ENCODE measurements around the gene KDM3A.

The KDM3A gene

DNA sequence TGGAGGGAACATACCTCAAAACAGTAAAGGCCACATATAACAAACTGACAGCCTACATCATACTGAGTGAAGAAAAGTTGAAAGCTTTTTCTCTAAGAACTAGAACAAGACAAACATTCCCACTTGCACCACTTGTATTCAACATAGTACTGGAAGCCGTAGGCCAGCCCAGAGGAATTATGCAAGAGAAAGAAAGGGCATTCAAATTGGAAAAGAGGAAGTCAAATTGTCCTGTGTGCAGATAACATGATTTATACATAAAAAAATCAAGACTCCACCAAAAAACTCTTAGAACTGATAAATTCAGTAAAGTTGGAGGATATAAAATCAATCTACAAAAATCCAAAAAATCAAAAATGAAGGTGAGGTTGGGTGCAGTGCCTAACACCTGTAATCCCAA lies 8.0 kb upstream of the KDM3A start:
- DNase-seq (ENCODE audit: low spot score): no peak

DNA sequence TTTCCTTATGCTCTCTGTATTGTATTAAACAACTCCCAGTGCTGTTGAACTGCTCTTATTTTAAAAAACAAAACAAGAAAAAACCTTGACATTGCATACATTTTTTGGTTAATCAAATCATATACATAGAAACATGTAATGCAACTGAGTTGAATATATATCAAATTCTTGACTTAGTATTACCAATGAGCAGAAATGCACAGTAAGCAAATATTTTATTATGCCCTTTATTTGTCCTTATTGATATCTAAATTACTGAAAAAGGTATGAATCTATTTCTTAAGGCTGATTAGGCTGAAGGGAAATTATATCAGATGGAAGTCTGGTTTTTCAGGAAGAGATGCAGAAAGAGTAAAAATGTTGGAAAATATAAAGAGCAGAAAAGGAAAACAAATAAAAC lies 6.9 kb upstream of the KDM3A start:
- no peak for DNase-seq (ENCODE audit: low spot score)

DNA sequence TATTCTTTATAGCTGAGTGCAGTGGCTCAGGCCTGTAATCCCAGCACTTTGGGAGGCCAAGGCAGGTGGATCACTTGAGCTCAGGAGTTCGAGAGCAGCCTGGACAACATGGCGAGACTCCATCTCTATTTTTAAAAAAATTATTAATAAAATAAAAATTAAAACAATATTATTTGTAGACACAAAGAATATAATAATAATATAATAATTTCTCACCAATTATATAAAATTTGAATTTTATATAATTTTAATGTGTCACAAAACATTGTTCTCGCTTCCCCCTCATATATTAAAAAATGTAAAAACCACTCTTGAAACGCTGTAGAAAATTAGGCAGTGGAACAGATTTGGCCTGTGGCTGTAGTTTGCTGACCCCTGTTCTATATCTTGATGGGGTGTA lies 5.6 kb upstream of the KDM3A start:
- DNase-seq (ENCODE audit: low spot score): no peak

DNA sequence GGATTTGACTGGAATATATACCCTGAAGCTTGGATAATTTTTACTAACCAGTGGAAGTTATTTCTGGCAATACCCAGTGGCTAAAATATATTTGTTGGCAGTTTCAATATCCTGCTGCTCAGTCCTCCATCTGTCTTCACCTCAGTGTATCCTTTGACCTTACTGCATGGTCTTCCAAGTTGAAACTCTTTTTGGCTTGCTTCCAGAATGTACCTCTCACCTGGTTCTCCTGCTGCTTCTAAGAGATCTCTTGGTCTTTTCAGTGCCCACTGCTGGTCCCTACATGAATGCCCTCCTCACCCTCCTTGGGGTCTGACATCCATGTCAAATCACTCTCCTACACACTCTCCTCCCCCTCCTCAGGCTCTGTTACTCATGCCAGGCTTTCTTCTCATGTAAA lies 4.8 kb upstream of the KDM3A start:
- DNase-seq (ENCODE audit: low spot score): no peak

DNA sequence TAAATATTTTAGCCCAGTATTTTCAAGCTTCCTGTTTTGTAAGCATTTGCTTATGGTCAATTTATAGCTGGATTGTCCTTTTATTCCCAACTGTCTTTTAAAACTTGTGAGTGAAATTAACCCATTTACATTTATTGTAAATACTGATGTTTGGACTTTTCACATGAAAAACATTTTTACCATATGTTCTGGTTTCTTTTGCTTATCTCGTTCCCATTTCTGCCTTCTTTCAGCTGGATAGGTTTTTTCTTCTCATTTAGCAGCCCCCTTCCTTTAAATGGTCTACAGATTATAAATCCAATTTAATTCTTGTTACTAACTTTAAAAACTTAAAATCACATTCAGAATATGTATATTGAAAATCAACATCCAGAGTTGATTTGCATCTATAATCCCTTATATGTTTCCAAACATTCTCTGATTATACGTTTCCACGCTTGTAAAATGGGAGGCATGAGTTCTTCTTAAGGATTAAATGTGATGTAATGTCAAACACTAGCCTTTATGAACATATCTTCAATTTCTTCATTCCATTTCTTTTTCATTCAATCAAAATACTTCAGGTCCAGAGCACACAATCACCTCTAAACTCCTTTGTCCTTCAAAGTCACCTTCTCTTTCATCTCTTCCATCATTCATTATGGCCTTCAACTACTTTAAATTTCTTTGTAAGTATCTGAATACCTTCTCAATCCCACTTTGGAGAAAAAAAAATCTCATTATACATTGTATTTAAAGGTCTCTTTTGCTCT lies 1.1 kb upstream of the KDM3A start:
- DNase-seq (ENCODE audit: low spot score): no peak

DNA sequence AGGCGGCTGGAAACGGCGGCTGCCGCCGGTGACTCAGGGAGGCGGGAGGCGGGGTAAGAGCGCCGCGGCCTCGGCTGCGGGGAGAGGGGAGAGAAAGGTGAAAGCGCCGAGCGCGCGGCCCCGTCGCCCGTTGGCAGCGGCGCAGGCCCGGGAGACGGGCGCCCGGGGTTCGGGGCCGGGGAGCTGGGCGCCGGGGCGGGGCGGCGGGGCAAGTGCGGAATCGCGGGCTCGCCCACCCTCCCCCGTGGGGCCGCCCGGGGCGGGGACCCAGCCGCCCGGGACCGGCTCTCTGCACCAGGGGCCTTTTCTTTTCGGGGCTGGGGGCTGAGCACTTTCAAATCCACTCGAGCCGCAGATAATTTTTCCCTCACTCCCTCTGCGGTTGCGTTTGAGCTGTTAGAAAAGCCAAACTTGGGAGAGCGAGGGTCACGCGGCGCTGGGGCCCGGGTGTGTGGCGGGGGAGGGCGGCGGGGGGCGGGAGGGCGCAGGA lies 266 bp downstream of the KDM3A start:
- no peak for DNase-seq (ENCODE audit: low spot score)

DNA sequence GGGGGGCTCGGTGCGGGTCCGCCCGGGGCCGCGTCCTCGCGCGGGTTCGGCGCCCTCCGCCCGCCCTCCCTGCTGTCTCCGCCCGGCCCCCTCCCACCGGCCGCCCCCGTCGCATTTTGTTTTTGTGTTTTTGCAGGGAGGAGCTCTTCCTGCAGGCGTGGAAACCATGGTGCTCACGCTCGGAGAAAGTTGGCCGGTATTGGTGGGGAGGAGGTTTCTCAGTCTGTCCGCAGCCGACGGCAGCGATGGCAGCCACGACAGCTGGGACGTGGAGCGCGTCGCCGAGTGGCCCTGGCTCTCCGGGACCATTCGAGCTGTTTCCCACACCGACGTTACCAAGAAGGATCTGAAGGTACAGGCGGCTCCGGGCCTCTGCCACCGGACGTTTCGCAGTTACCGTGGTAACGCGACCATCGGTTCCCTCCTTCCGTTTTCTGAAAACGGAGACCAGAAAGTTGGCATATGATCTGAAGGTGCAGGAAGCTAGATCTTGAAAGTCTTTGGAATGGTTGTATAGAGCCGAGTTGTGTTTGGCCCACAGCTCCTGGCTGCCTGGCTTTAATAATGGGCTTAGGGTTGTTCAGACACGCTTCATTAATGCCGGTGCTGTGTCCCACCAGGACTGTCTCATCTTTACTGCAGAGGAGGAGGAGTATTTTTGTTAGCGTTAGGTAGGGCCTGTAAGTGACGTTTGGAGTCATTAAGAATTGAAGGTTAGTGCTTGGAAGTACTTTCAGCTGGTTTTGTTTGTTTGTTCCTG lies 891 bp downstream of the KDM3A start:
- peak; percentile 53 for DNase-seq (ENCODE audit: low spot score)

DNA sequence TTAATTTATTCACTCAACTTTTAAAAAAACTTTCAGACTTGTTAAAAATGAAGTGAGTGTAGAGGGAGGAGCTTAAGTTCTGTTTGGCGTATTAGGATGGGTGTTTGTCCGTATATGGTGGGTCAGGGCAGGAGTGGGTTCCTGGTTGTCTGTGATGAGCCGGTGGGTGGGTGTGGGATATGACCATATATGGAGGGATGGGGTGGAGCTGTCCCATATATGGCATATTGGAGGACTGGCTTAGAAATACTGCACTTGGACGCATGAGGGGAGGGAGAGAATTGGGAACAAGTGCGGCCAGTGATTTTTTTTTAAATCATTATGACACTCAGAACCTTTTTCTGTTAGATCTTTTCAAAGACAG lies 1.5 kb downstream of the KDM3A start:
- DNase-seq (ENCODE audit: low spot score): peak; percentile 93

DNA sequence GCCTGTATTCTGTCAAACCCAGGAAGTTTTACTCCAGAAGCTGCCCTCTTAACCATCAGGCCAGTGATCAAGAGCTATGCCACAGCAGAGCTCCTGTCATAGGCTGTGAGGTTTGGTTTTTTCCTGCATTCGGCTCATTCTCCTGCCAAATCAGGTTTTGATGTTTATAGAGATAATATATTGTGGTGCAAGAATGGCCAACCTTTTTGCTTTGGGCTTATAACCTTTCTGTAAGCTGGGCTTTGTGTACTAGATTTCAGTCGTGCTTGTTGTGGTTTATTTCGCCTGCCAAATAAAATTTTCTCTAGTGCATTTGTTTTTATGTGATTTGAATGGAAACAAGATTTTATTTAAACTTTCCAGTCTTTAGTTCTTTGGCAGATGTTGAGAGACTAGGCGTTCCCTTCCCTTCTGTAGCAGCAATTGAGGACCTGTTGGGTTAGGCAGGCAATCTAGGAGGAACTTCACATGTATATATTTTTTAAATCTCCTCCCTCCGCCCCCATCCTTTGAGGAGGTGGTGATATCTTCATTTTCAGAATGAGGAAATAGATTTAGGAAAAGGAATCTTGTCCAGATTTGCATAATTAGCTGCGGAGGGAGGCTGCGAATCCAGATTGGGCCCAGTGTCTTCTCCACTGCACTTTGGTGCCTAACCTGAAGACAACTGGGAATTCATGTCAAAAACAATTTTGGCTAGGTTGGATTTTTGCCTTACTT lies 2.6 kb downstream of the KDM3A start:
- DNase-seq (ENCODE audit: low spot score): no peak

DNA sequence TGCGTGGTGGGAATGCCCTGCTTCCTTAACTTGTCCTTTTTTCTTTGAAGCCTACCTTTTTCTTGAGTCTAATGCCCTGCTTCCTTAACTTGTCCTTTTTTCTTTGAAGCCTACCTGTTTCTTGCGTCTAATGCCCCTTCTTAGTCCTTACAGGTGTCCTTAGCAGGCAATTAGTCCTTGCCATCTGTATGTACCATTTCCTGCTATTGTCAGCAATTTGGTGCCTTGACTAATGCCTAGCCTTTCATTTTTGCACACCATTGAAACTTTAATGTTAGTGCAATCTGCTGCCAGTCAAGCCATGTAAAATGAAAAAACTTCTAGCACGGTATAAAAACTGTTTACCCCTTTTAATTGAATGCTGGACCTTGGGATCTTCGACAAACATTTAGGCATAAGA lies 4.3 kb downstream of the KDM3A start:
- no peak for DNase-seq (ENCODE audit: low spot score)

DNA sequence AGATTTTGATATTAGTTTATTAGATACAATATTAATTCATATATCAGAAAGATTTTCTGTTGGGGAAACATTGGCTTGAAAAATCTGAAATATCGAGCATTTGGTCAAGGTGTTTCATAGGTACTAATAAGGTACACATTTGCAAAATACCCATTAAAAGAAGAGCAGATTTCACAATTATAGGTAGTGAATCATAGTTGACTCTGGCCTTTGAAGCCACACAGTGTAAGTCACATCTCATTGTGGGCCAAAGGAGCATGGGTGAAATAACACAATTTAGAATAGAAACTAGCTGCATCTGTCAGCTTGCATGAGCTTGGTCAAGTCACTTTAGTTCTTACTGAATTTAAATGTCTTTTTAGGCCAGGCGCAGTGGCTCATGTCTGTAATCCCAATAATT lies 4.9 kb downstream of the KDM3A start:
- no peak for DNase-seq (ENCODE audit: low spot score)

DNA sequence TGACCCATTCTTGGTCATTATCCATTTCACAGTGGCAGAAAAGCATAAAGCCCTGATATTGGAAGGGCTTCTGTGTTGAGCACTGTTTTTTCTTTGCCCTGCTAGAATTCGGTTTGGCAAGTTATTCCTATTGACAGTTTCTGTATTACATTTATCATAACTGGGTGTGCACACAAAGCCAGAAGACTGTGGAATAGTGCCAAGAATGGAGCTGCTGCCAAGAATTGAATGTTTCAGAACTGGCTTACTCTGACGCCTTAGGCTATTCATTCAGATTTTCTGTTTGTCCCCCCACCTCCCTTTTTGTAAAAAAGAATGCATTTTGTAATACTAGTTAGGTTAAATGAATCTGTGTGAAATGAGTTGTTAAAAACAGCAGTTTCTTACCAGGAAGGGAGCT lies 12.7 kb downstream of the KDM3A start:
- DNase-seq (ENCODE audit: low spot score): no peak

DNA sequence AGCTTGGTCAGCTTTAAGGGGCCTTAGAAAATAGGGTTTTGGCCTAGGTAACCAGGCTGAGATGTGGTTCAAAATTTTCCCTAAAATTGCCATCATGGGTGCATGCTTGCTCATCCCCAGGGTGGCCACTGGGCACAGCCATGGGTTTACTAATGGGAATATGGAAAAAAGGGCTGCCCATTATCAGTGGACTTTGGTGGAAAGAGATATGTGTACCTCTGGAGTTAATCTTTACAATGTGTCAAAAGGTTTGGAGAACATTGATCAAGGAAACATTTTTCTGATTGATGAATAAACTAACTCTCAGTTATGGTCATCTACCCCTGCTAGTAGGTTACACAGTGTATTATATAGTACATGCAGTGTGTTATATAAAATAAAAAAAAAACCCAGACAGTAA lies 13.1 kb downstream of the KDM3A start:
- no peak for DNase-seq (ENCODE audit: low spot score)

DNA sequence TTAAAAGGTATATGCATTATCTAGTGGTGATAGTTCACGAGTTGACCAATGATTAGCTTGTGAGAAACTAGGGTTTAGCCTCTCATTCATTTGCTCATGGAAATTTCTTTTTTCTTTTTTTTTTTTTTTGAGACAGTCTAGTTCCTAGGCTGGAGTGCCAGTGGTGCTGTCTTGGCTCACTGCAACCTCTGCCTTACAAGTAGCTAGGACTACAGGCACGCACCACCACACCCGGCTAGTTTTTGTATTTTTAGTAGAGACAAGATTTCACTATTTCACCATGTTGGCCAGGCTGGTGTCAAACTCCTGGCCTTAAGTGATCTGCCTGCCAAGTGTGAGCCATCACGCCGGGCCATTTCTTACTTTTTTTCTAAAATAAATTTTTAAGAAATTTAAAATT lies 14.0 kb downstream of the KDM3A start:
- DNase-seq (ENCODE audit: low spot score): no peak

DNA sequence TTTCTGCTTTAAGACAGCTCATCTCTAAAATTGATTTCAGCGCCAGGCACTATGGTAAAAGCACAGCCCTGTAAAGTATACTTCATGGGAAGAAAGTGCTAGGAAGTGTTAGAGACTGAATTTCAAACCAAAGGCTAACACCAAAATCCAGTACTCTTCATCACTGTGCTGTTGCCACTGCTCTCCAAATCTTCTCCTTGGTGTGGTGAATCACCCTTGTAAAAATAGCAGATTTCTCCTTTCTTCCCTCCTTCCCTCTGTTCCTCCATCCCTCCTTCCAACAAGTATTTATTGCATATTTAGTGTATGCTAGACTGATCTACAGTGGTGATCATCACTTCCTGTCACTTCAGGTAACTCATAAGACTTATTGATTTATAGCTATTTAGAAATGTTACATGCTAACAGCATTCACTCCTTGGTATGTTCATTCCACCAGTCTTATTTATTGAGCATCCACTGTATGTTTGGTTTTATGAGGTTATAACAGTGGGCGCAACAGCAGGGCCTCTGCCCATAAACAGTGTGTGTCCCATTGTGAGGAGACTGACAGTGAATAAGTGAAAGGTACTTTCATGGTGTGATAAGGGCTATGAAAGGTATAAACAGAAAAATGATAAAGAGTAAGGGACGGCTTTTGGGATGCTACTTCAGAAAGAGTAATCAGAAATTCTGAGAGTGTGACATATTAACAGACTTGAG lies 20.0 kb downstream of the KDM3A start:
- no peak for DNase-seq (ENCODE audit: low spot score)

DNA sequence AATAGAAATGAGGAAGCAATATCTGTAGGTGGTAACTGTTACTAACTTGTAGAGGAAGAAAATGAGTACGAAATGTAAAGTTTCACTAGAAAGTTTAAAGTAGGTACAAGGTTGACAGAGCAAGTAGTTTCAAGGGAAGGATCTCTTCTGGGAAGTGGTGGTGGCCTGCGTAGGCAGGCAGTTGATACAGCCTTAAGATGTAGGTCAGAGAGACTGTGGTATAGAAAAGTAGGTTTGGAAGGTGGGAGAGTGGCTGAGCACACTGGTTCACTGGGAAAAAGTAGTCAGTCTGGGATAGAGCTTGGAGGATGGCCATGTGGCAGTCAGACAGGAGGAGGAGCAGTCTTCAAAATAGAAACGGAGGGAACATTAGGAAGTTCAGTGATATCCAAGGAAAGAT lies 23.5 kb downstream of the KDM3A start:
- DNase-seq (ENCODE audit: low spot score): no peak

DNA sequence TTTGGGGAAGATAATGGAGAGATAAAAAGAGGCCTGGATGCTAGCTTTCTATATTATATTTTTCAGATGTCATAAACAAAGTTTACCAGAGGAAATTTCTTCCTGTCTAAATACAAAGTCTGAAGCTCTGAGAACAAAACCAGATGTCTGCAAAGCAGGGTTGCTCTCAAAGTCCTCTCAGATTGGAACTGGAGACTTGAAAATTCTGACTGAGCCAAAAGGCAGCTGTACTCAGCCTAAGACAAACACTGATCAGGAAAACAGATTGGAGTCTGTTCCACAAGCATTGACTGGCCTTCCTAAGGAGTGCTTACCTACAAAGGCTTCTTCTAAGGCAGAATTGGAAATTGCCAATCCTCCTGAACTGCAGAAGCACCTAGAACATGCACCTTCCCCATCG lies 25.1 kb downstream of the KDM3A start:
- DNase-seq (ENCODE audit: low spot score): no peak

DNA sequence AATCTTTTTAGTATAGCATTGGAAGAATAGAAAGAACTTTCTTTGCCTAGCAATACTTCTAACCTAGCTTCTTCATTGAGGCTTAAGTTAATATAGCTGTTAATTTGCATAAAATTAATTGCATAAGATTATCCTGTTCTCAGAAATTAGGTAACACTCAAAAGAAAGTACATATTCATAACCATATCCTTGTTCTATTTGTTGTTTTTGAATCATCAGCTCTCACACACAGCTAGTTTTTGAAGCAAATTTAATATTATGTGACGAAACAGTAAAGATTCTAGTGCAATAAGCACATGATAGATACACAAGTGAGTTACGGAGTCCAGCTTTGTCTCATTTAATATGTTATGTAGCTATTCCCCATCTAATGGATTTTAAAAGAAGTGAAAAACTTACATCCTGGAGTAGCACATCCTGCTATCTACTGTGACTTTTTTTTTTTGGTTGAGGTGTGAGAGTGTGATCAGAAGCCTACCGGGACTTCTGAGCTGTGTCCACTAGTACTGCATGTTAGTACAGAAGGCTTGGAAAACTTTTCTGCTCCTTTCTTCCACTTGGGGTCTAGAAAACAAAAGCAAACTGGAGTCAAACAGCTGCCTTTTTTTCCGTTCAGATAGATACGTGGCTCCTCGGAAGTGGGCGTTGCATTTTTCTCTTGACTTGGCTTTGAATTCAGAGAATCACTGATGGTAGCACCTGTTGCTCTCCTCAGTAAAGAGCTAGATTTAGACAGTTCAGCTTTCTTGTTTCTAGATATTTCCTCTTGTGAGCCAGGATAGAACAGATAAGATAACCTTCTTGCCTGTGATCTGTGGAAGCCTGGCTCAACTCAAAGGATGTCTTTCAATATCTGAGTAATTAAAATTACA lies 27.2 kb downstream of the KDM3A start:
- DNase-seq (ENCODE audit: low spot score): no peak

DNA sequence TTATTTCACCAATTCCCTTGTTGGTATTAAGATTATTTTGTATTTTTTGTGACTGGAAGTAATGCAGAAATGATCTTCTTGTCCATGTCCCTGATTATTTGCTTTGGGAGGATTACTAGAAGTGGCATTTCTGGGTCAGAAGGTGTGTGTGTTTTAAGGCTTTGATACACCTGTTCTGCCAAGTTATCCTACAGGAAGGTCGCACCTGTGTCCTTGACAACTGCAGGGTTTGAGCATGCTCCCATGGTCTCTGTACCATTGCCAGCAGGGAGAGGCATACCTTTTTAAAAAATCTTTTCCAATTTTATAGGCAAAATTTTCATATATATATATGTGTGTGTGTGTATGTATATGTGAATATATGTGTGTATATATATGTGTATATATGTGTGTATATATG lies 29.7 kb downstream of the KDM3A start:
- DNase-seq (ENCODE audit: low spot score): no peak

DNA sequence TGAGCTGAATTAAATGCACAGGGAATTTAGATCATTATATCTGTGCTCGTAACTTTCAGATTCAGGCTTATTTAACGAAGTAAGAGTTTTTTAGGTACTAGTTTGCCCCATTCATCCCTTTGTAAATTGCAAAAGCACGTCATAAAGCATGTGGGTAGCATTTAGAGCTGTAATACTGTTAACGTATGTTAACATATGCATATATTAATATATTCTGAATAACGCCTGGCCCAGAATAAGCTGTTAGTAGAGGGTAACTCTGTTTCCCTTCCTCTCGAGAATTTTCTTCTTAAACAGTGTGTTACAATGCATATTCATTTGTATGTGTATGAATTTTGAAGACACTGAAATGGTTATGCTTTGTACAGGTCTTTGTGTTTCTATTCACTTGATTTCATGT lies 30.5 kb downstream of the KDM3A start:
- no peak for DNase-seq (ENCODE audit: low spot score)

DNA sequence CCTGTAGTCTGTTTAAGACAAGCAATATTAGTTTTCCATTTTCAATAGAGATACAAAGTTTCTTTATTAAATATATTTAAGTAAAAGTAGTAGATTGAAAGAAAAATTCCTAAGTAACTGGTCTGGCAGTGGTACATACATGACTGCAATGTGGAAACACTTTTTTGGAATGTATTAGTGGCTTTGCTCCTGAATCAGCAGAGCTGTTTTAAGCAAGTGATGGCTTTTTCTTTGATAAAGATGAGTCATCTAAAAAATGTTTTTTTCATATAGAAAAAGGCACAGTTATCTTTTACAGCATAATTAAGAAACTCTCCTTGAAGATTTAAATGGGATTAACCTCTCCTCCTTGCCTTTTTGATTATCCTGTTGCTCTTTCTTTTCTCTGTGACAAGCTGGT lies 34.9 kb downstream of the KDM3A start:
- no peak for DNase-seq (ENCODE audit: low spot score)

DNA sequence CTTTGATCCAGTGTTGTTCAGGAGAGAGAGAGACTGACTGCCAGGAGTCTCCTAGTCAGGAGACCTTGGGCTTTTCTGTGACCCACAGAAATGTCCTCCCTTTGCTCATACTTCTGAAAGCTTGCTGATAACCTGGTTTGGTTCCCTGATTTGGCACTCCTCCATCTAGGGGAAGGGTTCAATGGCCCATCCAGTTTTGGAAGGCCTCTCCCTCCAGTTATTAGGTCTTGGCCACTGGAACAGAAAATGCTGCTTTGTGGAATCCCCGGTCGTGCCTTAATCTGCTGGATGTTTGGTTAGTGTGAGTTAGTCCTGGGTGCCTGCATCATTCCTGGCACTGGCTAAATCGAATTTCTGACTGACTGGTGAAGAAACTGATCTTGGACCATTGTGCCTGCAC lies 35.7 kb downstream of the KDM3A start:
- DNase-seq (ENCODE audit: low spot score): no peak
